H1 (cell line): ENCODE results near the gene SNX25. TPM values are rescaled to one million over a fixed set of nuclear protein-coding genes. Genes with fewer than 3 reads are reported as not detected.
"Not testable (repeated sequence)": the region's sequence is repeated elsewhere in the genome, so short reads cannot be mapped to it uniquely, and the experiment has no call there.

Experiments
- CTCF ChIA-PET: fragments of 300-600 bp; sonication (Branson Sonifier 250); formaldehyde crosslinking; loops from one replicate; lab custom pipeline; 2021; ENCODE audit not compliant: partially characterized antibody; lab: Charles Lee
- POLR2A ChIA-PET: fragments of 300-600 bp; sonication (Branson Sonifier 250); formaldehyde crosslinking; loops from one replicate; lab custom pipeline; 2021; ENCODE audit warnings: inconsistent platforms; ENCODE audit not compliant: partially characterized antibody; lab: Charles Lee
- DNase-seq, 2 experiments: peaks; one replicate each; pipeline versions ENCODE4 v3.0.0 to v3.0.0-alpha.2; 2010 to 2022; ENCODE audit warnings: low spot score in 2 of 2, low read depth in 1 of 2, mixed read lengths in 1 of 2
- FAIRE-seq: peaks from 2 replicates; lab custom pipeline; 2011; peaks lifted over from hg19 to GRCh38; lab: Jason Lieb, UNC
- H2AFZ ChIP-seq: 2 replicates; pipeline ENCODE4 v1.8.1; 2012; ENCODE audit warnings: low read length, inconsistent platforms
- H2AK5ac ChIP-seq: 2 replicates; pipeline ENCODE4 v1.6.1; 2013; ENCODE audit warnings: low read depth, low read length
- H2BK120ac ChIP-seq: replicated peaks from 2 replicates; pipeline ENCODE3; 2013; ENCODE audit warnings: low read depth, low read length, inconsistent platforms
- H2BK12ac ChIP-seq: 2 replicates; pipeline ENCODE4 v1.6.1; 2013; ENCODE audit warnings: low read depth, low read length
- H2BK15ac ChIP-seq: 2 replicates; pipeline ENCODE4 v1.6.1; 2013; ENCODE audit warnings: low read length
- H2BK20ac ChIP-seq: 2 replicates; pipeline ENCODE4 v1.6.1; 2013; ENCODE audit warnings: low read length
- H2BK5ac ChIP-seq: 2 replicates; pipeline ENCODE4 v1.6.1; 2013; ENCODE audit warnings: low read depth, low read length
- H3K14ac ChIP-seq: 2 replicates; pipeline ENCODE4 v1.6.1; 2013; ENCODE audit warnings: inconsistent platforms; ENCODE audit not compliant: insufficient read length
- H3K18ac ChIP-seq: 2 replicates; pipeline ENCODE4 v1.6.1; 2013; ENCODE audit warnings: low read length; ENCODE audit errors: extremely low read depth
- H3K23ac ChIP-seq: 2 replicates; pipeline ENCODE4 v1.6.1; 2013; ENCODE audit warnings: inconsistent platforms; ENCODE audit not compliant: insufficient read length
- H3K23me2 ChIP-seq: 2 replicates; pipeline ENCODE4 v1.6.1; 2013; ENCODE audit warnings: low read depth, low read length
- H3K27ac ChIP-seq: 2 replicates; pipeline ENCODE4 v1.6.1; 2011; ENCODE audit warnings: low read depth, low read length, inconsistent platforms
- H3K27me3 ChIP-seq, 4 experiments: replicated peaks in 1 of 4; 1 replicate in 1 of 4; 2 replicates in 3 of 4; pipeline versions ENCODE4 v1.6.1 to v1.8.1; 2011 to 2013; ENCODE audit warnings: low read length in 3 of 4, mild to moderate bottlenecking in 3 of 4, inconsistent platforms in 2 of 4, mixed read lengths in 2 of 4, moderate library complexity in 1 of 4; ENCODE audit not compliant: control insufficient read depth in 3 of 4, insufficient read depth in 3 of 4; ENCODE audit errors: extremely low read depth in 1 of 4
- H3K36me3 ChIP-seq, 4 experiments: 2 replicates each; pipeline versions ENCODE4 v1.6.1 to v1.8.1; 2011 to 2013; ENCODE audit warnings: mild to moderate bottlenecking in 4 of 4, low read length in 3 of 4, moderate library complexity in 2 of 4, control low read depth in 1 of 4, inconsistent platforms in 1 of 4; ENCODE audit not compliant: insufficient read depth in 4 of 4, control insufficient read depth in 2 of 4
- H3K4ac ChIP-seq: replicated peaks from 2 replicates; pipeline ENCODE3; 2013; ENCODE audit warnings: low read length, low read depth, mixed read lengths, inconsistent platforms; ENCODE audit not compliant: insufficient read length
- H3K4me1 ChIP-seq, 4 experiments: replicated peaks in 1 of 4; 1 replicate in 1 of 4; 2 replicates in 3 of 4; pipeline versions ENCODE4 v1.6.1 to v1.8.1; 2011 to 2013; ENCODE audit warnings: low read length in 3 of 4, inconsistent platforms in 2 of 4, mixed read lengths in 1 of 4; ENCODE audit not compliant: insufficient read depth in 4 of 4, control insufficient read depth in 3 of 4
- H3K4me2 ChIP-seq, 2 experiments: 2 replicates each; pipeline versions ENCODE4 v1.6.1 to v1.8.1; 2011 to 2013; ENCODE audit warnings: low read depth in 2 of 2, low read length in 2 of 2, control low read depth in 1 of 2, inconsistent platforms in 1 of 2, mild to moderate bottlenecking in 1 of 2; ENCODE audit not compliant: insufficient read depth in 1 of 2
- H3K4me3 ChIP-seq, 4 experiments: fragments of 200-600, 300-600 bp in 1 of 4; sonication (generic), shearing (Covaris generic), sonication (Bioruptor Twin) in 1 of 4; 2 replicates each; pipeline versions ENCODE4 v1.5.1 to v1.8.1; 2011 to 2016; ENCODE audit warnings: low read length in 4 of 4, low read depth in 3 of 4, control low read depth in 2 of 4, inconsistent platforms in 2 of 4, mild to moderate bottlenecking in 2 of 4, mixed read lengths in 1 of 4, moderate library complexity in 1 of 4; ENCODE audit not compliant: insufficient read depth in 2 of 4; ENCODE audit errors: extremely low read depth in 1 of 4
- H3K56ac ChIP-seq: replicated peaks from 2 replicates; pipeline ENCODE3; 2013; ENCODE audit warnings: low read depth, mild to moderate bottlenecking, mixed read lengths, low read length, inconsistent platforms; ENCODE audit not compliant: insufficient read length
- H3K79me1 ChIP-seq: 2 replicates; pipeline ENCODE4 v1.6.1; 2013; ENCODE audit warnings: low read depth, low read length, control low read depth
- H3K79me2 ChIP-seq, 2 experiments: 2 replicates each; pipeline versions ENCODE4 v1.6.1 to v1.8.1; 2012 to 2013; ENCODE audit warnings: low read length in 2 of 2, mild to moderate bottlenecking in 2 of 2, inconsistent platforms in 1 of 2; ENCODE audit not compliant: insufficient read depth in 2 of 2, control insufficient read depth in 1 of 2
- H3K9ac ChIP-seq, 4 experiments: replicated peaks in 1 of 4; 1 replicate in 1 of 4; 2 replicates in 3 of 4; pipeline versions ENCODE4 v1.6.1 to v1.8.1; 2011 to 2013; ENCODE audit warnings: low read depth in 3 of 4, low read length in 3 of 4, control low read depth in 2 of 4, mild to moderate bottlenecking in 2 of 4, moderate library complexity in 2 of 4, inconsistent platforms in 1 of 4; ENCODE audit errors: extremely low read depth in 1 of 4
- H3K9me3 ChIP-seq, 2 experiments: 2 replicates each; pipeline versions ENCODE4 v1.6.1 to v1.8.1; 2012 to 2013; ENCODE audit warnings: mild to moderate bottlenecking in 2 of 2, moderate library complexity in 2 of 2, control low read depth in 1 of 2, inconsistent platforms in 1 of 2, low read depth in 1 of 2, low read length in 1 of 2, mixed read lengths in 1 of 2; ENCODE audit not compliant: insufficient read depth in 2 of 2
- H4K20me1 ChIP-seq, 2 experiments: replicated peaks in 1 of 2; 2 replicates each; pipeline versions ENCODE3 to v1.8.1; 2011 to 2013; ENCODE audit warnings: inconsistent platforms in 2 of 2, low read length in 2 of 2, mild to moderate bottlenecking in 1 of 2; ENCODE audit not compliant: insufficient read depth in 2 of 2, control insufficient read depth in 1 of 2
- H4K5ac ChIP-seq: 2 replicates; pipeline ENCODE4 v1.6.1; 2013; ENCODE audit warnings: low read length, low read depth, mixed read lengths, inconsistent platforms; ENCODE audit not compliant: insufficient read length
- H4K8ac ChIP-seq: 2 replicates; pipeline ENCODE4 v1.8.0; 2013; ENCODE audit warnings: mild to moderate bottlenecking, moderate library complexity, low read length, inconsistent platforms; ENCODE audit not compliant: insufficient read depth; ENCODE audit errors: extremely low read depth
- H4K91ac ChIP-seq: replicated peaks from 2 replicates; pipeline ENCODE3; 2013; ENCODE audit warnings: low read length, mixed read lengths, inconsistent platforms; ENCODE audit not compliant: insufficient read length
- POLR2A ChIP-seq, 2 experiments: IDR thresholded peaks; 1 replicate in 1 of 2; 2 replicates in 1 of 2; pipeline ENCODE4 v1.6.1; 2011; ENCODE audit warnings: low read depth in 2 of 2, low read length in 2 of 2, mild to moderate bottlenecking in 2 of 2; ENCODE audit errors: control extremely low read depth in 1 of 2
- TAF1 ChIP-seq: IDR thresholded peaks from 2 replicates; pipeline ENCODE4 v1.6.1; 2011; ENCODE audit warnings: mild to moderate bottlenecking, low read depth, low read length
- WGBS, 2 experiments: shearing (Covaris generic) in 1 of 2; methylation state at CpG; one replicate each; pipeline versions ENCODE4 v1.1.6 to v1.1.7; 2013 to 2015; ENCODE audit warnings: low lambda C conversion rate in 2 of 2, mixed read lengths in 2 of 2, inconsistent platforms in 1 of 2, low coverage in 1 of 2, missing lambda C conversion rate in 1 of 2; ENCODE audit not compliant: insufficient replicate concordance in 2 of 2, insufficient coverage in 1 of 2, insufficient read length in 1 of 2; ENCODE audit errors: extremely low coverage in 1 of 2, missing lambda C conversion rate in 1 of 2; 5-methylcytosine and 5-hydroxymethylcytosine counted together
- polyA plus RNA-seq, 7 experiments: library from polyadenylated mRNA; depleted of rRNA in 3 of 7; stranded (reverse) in 5 of 7; unstranded in 2 of 7; fragments of >200 nt in 5 of 7; fragments of 200-250 nt in 2 of 7; gene quantifications; 1 replicate in 5 of 7; 2 replicates in 1 of 7; 4 replicates in 1 of 7; pipeline versions ENCODE4 v1.2.1 to v1.2.3, GENCODE V29; 2011 to 2013; ENCODE audit warnings: missing spikeins in 2 of 7, mixed read lengths in 2 of 7
- total RNA-seq: library from RNA; stranded (reverse); fragmentation: NEBNext Ultra II Directional; extraction: Animal tissue kit (Norgen Biotek cat#: 25700); gene quantifications from 2 replicates; pipeline ENCODE4 v1.2.1, GENCODE V29; 2021

Gene SNX25
- total and polyA plus RNA-seq, 2 of the 8 experiments (the other 6 are each of a cell fraction or from before 2014, with no cell fraction given) = 5.4 to 19.9 TPM

DNA sequence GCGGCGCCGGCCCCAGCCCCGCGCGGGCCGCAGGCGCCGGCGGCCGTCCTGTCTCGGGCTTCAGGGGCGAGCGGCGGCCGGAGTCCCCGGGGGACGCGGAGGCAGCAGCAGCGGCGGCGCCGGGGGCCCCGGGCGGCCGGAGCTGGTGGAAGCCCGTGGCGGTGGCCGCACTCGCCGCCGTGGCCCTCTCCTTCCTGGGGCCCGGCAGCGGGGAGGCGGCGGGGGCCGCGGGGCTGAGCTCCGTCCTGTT lies 379 bp downstream of the SNX25 start:
- H4K91ac ChIP-seq, H2BK12ac ChIP-seq, H2BK5ac ChIP-seq, H3K4ac ChIP-seq, DNase-seq, H3K27me3 ChIP-seq, H4K8ac ChIP-seq, H3K18ac ChIP-seq, H3K9me3 ChIP-seq, H3K14ac ChIP-seq, H3K36me3 ChIP-seq, H2BK20ac ChIP-seq, H4K20me1 ChIP-seq, H2AK5ac ChIP-seq, H3K56ac ChIP-seq, FAIRE-seq, H4K5ac ChIP-seq, H3K79me1 ChIP-seq, CTCF ChIA-PET, H3K27ac ChIP-seq, H2BK15ac ChIP-seq, H3K23ac ChIP-seq, H2BK120ac ChIP-seq, H3K23me2 ChIP-seq, H2AFZ ChIP-seq: not testable (repeated sequence)
- peaks cover 5 to 14% (median 9%) of the 10 kb centered on the region in 4 experiments; a peak in 5 of 7 replicates for H3K4me1 ChIP-seq
- H3K79me2 ChIP-seq = peaks cover 0 to 45% of the 10 kb centered on the region in 2 experiments; a peak in 2 of 4 replicates
- POLR2A ChIA-PET = interaction anchor here (0.8 to 1.9 kb wide), 4 partner anchors 11 to 96 kb away, joined by 3 to 5 read pairs (median 4); partner anchors contain the start of gene SLC25A4
- peak overlapping the region in 2 of 4 experiments; percentile 71 to 85; a peak in 3 of 7 replicates for H3K9ac ChIP-seq
- peak overlapping the region; percentile 71 to 97; a peak in 2 of 4 replicates for H3K4me2 ChIP-seq
- peak overlapping the region; percentile 71 to 89 (median 80) for H3K4me3 ChIP-seq
- WGBS, 2 experiments = no CpG with 5 or more reads among the region's 39 CpGs
- TF ChIP-seq TAF1 (0 out of 2 replicates have a peak, but pooled peaks have one; percentile 9), POLR2A (IDR thresholded peaks at IDR 0.05; ENCODE audit: control extremely low read depth in 1 of 2, low read depth in 2 of 2, low read length in 2 of 2) (0 out of 3 replicates have a peak, but pooled peaks of 1 of the 2 experiments have one; percentile 2)
